Stimulated activated naive CD4-positive, alpha-beta T cell (primary cell): ENCODE measurements around the gene TAOK1.

Experiments
- DNase-seq, 6 experiments: peaks; one replicate each; lab custom pipeline; 2025; lab: John Stamatoyannopoulos, UW

The TAOK1 gene

GRCh38 chr17:29583324-29584248 lies 193.4 kb downstream of the TAOK1 start:
- DNase-seq, result no peak

DNA sequence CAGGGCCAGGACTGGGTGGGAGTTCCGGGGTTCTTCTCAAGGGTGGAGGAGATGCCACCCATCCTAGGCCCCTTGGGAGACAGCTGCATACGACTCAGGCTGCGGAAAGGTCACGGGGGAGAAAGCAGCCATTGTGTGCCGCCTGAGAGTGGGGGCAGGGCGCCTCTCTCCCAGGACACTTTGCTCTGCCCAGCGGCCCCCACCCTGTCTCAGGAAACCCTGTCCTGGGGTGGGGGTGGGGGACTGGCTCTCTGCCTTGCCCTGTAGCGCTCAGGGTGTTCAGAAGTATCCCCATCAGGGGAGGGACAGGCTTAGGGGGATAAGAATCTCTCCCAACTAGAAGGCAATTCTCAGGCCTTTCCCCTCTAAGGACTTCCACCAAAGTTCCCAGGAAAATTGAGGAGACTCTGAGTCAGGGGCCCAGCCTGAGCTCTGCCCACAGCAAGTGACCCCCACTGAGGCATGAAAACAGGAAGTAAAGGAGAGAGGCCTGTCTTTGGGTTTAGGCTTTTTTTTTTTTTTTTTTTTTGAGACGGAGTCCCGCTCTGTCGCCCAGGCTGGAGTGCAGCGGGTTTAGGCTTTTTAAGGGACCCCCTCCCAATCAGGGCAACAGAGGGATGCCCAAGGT lies 194.4 kb downstream of the TAOK1 start:
- no peak for DNase-seq

- peak in 4 of 6 experiments; percentile 11 to 14 (median 12) for DNase-seq
Observed at GRCh38 chr17:29585080-29585751, 195.1 kb downstream of the TAOK1 start.

- DNase-seq, result no peak
Observed at GRCh38 chr17:29586676-29587469, 196.7 kb downstream of the TAOK1 start.

GRCh38 chr17:29587591-29587990 lies 197.4 kb downstream of the TAOK1 start:
- no peak for DNase-seq

DNA sequence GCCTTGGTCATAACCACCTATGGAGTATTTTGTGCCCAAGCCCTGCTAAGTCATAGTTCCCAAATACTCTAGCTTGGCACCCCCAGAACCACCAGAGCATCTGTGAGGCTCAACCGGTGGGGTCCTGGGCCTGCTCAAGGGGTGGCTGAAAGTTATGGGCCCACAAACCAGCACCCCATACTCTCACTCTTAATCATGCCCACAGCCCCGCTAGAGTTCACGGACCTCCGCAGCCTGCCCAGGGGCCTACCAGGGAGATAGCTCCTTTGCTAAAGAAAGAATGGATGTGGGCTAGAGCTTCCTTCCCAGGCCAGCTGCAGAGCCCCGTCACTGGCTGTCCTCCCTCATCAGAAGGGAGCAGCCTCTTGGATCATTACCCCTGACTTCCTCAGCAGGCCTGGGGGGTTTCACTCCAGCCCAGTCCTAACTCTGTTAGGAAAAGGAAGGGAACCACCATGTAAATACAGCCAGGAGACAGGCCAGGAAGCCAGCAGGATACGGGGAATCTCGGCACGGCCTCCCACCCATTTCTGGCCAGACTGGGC lies 197.9 kb downstream of the TAOK1 start:
- no peak for DNase-seq

DNA sequence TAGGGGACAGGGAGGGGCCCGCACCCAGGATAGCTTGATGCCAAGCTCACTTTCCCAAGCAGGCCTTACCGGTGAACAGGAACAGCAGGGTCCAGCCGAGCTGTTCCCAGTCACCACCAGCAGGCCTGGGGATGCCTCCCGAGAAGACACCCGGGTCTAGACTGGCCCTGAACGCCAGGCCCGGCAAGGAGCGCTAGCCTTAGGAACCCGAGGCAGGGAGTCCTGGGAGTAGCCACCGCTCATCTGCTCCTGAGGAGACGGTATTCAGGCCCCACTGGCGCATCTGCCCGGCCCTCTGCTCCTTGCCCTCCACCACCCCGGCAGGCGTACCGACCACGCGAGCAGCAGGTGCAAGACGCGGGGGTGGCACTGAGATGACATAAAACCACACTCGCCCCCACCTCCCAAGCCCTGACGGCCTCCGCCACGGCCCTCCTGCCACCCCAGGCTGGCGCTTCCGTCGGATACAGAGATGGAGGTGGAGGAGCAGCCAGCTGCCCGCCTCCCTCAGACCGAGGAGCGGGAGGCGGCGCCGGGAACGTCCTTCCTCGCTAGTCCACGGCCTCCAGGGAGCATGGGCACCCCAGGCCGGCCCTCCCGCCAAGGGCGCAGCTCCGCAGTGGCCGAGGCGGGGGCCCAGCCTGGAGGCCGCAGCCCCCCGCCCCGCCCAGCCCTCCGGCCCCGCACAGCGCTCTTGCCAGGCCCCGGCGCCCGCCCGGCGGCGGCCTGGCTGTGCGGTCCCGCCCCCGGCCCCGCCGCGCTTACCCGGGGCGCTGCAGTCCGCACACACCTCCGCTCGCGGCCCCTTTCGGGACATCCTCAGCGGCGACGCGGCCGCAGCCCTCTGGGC lies 198.6 kb downstream of the TAOK1 start:
- peak in 4 of 6 experiments; percentile 23 to 33 (median 26) for DNase-seq

GRCh38 chr17:29589524-29590410 lies 199.6 kb downstream of the TAOK1 start, which contains the start of gene GIT1:
GIT1 (minus strand) TSS chr17:29589648; CDS start chr17:29589378, 270 bp downstream.
- DNase-seq, result peak; percentile 66 to 83 (median 72)

GRCh38 chr17:29590411-29591145 lies 200.4 kb downstream of the TAOK1 start:
- peak in 4 of 6 experiments; percentile 12 to 45 (median 34) for DNase-seq

DNA sequence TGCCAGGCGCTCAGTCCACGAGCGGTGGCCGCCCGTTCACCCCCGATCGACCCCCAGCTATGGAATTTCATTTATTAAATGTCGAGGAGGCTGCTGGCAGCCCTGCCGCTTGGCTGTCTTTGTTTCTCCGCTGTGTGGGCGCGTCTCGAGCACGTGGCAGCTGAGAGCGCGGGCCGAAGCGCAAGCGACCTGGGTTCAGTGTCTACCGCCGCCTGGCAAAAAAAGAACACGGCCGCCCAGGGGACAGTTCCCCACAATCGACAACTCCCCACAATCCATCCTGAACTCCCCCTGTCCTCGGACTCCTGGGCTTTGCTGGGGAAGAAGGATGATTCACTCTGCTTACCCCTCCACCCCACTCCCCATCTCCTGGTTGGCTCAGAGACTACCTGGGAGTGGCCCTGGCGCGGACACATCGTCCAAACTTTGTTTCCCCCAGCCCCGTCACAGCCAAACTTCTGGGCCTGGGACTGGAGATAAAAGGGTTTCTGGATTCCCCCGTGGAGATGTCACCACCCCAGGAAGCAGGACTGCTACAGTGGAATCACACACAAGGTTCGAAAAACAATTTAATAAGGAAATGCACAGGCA lies 201.1 kb downstream of the TAOK1 start:
- DNase-seq, result peak in 2 of 6 experiments; percentile 33 to 45

GRCh38 chr17:29591737-29592608 lies 201.8 kb downstream of the TAOK1 start:
- DNase-seq, result peak; percentile 38 to 72 (median 60)

- DNase-seq, result peak in 3 of 6 experiments; percentile 25 to 34 (median 28)
Observed at GRCh38 chr17:29592850-29593551, 202.8 kb downstream of the TAOK1 start, which contains the start of gene ANKRD13B. ANKRD13B (plus strand) TSS chr17:29593132; CDS start chr17:29593622, 490 bp downstream.

GRCh38 chr17:29593591-29594518 lies 203.7 kb downstream of the TAOK1 start:
- DNase-seq, result peak in 2 of 6 experiments; percentile 11 to 24

GRCh38 chr17:29594519-29595090 lies 204.4 kb downstream of the TAOK1 start:
- DNase-seq, result no peak
